Muscle of arm (tissue), 12 donors: Measurements from ENCODE around the gene NME7. TPM values are rescaled to one million over a fixed set of nuclear protein-coding genes. Genes with fewer than 3 reads are reported as not detected.

ENCODE experiments used
- DNase-seq: peaks from one replicate; pipeline ENCODE4 v3.0.0-alpha.2; 2013
- polyA plus RNA-seq, 12 donors: library from polyadenylated mRNA; unstranded; fragments of 120-200 nt; gene quantifications; one replicate each; pipeline ENCODE4 v1.2.1, GENCODE V29; 2013; ENCODE audit not compliant: insufficient read length in 12 of 12

Gene NME7
- polyA plus RNA-seq, 12 donors: 15.1 to 28.1 (median 21.9) TPM; not detected in 2

- no peak for DNase-seq
Measured at GRCh38 chr1:169089776-169090175, 277.8 kb downstream of the NME7 start.

DNA sequence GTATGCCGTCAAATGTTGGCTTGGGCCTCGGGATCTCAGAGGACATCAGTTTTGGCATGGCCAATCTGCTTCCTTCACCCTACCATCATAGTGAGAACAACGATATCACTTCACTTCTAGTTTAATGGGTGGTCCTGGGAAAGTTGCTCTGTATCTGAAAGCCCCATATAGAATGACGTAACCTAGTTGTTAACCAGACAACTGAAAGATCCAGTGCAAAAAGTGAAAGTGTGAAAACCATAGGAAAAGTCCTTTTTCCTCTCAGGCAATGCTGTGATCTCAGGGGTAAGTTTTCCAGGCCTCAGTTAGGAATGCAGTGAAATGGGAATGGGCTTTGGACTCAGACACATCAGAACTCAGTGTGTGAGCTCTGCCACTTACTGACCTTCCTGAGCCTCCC, 279.7 kb downstream of the NME7 start:
- no peak for DNase-seq

DNA sequence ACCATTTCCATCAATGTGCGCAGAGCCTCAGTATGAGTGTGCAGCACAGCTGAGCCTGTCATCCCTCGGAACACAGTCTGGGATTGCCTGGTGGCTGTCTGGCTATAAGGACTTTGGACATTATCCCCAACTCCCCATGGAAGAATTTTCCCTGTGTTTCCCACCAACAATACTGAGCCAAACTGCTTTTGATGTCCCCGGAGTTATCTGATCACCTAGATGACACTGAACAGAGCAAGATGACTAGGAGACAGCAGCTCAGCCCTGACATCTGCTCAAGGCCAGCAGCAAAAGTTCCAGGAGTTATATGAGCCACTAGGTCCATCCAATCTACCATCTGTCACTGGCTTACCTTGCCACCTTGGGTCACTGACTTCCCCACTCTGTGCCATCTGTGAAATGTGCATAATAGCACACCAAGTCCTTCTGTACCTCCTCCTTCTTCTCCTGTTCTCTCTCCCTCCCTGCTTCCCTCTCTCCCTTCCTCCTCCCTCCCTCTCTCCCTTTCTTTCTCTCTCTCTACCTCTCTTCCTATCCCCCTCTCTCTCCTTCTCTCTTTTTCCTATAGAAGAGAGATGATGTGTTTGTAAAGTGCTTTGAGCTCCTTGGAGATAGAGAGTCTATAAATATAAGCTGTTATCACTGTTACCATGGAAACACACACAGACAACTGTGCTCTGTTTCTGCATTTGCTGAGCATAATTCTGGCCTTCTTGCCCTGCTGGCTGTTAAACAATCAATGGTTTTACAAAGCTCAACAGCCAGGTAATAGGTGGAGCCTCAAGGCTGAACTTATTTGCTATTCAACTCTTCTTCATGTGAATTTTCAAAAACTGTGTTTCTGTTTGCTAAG, 280.8 kb downstream of the NME7 start:
- no peak for DNase-seq

GRCh38 chr1:169085911-169086310, 281.7 kb downstream of the NME7 start:
- DNase-seq: no peak

Other genes with a start within 250 kb of the NME7 start
- gene BLZF1, start 398 bp upstream of the NME7 start, polyA plus RNA-seq: 10 to 100 TPM in 10 of 12 donors, 1 to 10 TPM in 1, not detected in 1; 5.1 to 25.5 (median 20.9) TPM
- 1 to 10 TPM in 6 of 12 donors, under 1 TPM in 5, not detected in 1; 0.58 to 7.8 (median 1.1) TPM for gene CCDC181, start 59.7 kb upstream of the NME7 start, polyA plus RNA-seq
- gene SLC19A2, start 118.1 kb upstream of the NME7 start, polyA plus RNA-seq: 10 to 100 TPM in 2 of 12 donors, 1 to 10 TPM in 9, not detected in 1; 6.1 to 11.2 (median 9.0) TPM
- 1 to 10 TPM in 4 of 12 donors, under 1 TPM in 6, not detected in 2; 0.04 to 2.0 (median 0.68) TPM for gene F5, start 218.7 kb upstream of the NME7 start, polyA plus RNA-seq